IMR-90 (cell line): Measurements from ENCODE around the gene OTC.

ENCODE experiments used
- BHLHE40 ChIP-seq: fragments of 150-350 bp; IDR thresholded peaks from 2 replicates; pipeline ENCODE4 v1.6.1; 2016; ENCODE audit warnings: mild to moderate bottlenecking, low read depth, low read length
- FOS ChIP-seq: fragments of 150-350 bp; IDR thresholded peaks from 2 replicates; pipeline ENCODE4 v1.6.1; 2016; ENCODE audit warnings: low read depth, low read length
- MAFK ChIP-seq: IDR thresholded peaks from 2 replicates; pipeline ENCODE4 v1.6.1; 2012; ENCODE audit warnings: low read depth, low read length, improper control_type of control experiment
- MXI1 ChIP-seq: IDR thresholded peaks from 2 replicates; pipeline ENCODE4 v1.6.1; 2012; ENCODE audit warnings: low read depth, mild to moderate bottlenecking, low read length, moderate library complexity, borderline replicate concordance
- POLR2A ChIP-seq: IDR thresholded peaks from 2 replicates; pipeline ENCODE4 v1.6.1; 2012; ENCODE audit warnings: mild to moderate bottlenecking, low read depth, low read length
- RAD21 ChIP-seq: IDR thresholded peaks from 2 replicates; pipeline ENCODE4 v1.6.1; 2012; ENCODE audit warnings: low read length, improper control_type of control experiment
- SMC3 ChIP-seq: fragments of 150-350 bp; IDR thresholded peaks from 2 replicates; pipeline ENCODE4 v1.6.1; 2016; ENCODE audit warnings: low read depth, mild to moderate bottlenecking, antibody characterized with exemption, low read length, moderate library complexity
- TF ChIP-seq, protein P1 (sequence below): conservative IDR thresholded peaks from 2 replicates; pipeline ENCODE4 v1.5.1; 2012; ENCODE audit warnings: mild to moderate bottlenecking, low read depth, low read length, improper control_type of control experiment
- TF ChIP-seq, protein P2 (sequence below): fragments of 150-350 bp; IDR thresholded peaks from 2 replicates; pipeline ENCODE4 v1.6.1; 2017; ENCODE audit warnings: mild to moderate bottlenecking, antibody characterized with exemption, low read length, low read depth

DNA sequence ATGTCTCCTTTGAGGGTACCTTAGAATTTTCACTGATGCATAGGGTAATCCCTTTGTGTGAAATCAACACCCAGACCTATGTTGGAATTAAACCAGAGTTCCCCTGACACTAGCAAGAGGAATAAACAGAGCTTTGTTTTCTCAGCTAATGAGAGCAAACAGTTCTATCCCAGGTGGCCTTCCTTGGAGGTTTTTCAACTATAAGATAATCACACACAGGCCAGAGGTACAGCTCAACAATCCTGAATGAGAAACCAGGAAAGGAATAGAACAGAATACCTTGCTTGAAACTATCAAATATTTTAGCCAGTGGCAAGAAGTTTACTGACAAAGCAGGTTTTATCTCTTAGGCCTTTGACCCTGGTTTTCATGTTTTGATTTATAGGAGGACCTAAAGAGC lies 100.2 kb downstream of the OTC start:
- no peak for TF ChIP-seq MAFK
- TF ChIP-seq, protein P1, sequence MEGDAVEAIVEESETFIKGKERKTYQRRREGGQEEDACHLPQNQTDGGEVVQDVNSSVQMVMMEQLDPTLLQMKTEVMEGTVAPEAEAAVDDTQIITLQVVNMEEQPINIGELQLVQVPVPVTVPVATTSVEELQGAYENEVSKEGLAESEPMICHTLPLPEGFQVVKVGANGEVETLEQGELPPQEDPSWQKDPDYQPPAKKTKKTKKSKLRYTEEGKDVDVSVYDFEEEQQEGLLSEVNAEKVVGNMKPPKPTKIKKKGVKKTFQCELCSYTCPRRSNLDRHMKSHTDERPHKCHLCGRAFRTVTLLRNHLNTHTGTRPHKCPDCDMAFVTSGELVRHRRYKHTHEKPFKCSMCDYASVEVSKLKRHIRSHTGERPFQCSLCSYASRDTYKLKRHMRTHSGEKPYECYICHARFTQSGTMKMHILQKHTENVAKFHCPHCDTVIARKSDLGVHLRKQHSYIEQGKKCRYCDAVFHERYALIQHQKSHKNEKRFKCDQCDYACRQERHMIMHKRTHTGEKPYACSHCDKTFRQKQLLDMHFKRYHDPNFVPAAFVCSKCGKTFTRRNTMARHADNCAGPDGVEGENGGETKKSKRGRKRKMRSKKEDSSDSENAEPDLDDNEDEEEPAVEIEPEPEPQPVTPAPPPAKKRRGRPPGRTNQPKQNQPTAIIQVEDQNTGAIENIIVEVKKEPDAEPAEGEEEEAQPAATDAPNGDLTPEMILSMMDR: no peak
- no peak for TF ChIP-seq MXI1
- TF ChIP-seq FOS: no peak
- no peak for TF ChIP-seq RAD21
- TF ChIP-seq POLR2A: no peak
- no peak for TF ChIP-seq SMC3
- TF ChIP-seq, protein P2, sequence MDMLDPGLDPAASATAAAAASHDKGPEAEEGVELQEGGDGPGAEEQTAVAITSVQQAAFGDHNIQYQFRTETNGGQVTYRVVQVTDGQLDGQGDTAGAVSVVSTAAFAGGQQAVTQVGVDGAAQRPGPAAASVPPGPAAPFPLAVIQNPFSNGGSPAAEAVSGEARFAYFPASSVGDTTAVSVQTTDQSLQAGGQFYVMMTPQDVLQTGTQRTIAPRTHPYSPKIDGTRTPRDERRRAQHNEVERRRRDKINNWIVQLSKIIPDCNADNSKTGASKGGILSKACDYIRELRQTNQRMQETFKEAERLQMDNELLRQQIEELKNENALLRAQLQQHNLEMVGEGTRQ: no peak
- no peak for TF ChIP-seq BHLHE40
